Left renal pelvis (tissue), 4 donors: ENCODE results near the gene KIF25. TPM values are rescaled to one million over a fixed set of nuclear protein-coding genes. Genes with fewer than 3 reads are reported as not detected.

Experiments used
- DNase-seq, 4 donors: peaks; one replicate each; pipeline ENCODE4 v3.0.0-alpha.2; 2013; ENCODE audit warnings: low read depth in 4 of 4, low spot score in 3 of 4
- polyA plus RNA-seq, 4 donors: library from polyadenylated mRNA; unstranded; fragments of 120-200 nt; gene quantifications; one replicate each; pipeline ENCODE4 v1.2.1, GENCODE V29; 2013; ENCODE audit not compliant: insufficient read length in 4 of 4

The KIF25 gene
- polyA plus RNA-seq, 4 donors, result 0.14 to 0.87 (median 0.83) TPM

DNA sequence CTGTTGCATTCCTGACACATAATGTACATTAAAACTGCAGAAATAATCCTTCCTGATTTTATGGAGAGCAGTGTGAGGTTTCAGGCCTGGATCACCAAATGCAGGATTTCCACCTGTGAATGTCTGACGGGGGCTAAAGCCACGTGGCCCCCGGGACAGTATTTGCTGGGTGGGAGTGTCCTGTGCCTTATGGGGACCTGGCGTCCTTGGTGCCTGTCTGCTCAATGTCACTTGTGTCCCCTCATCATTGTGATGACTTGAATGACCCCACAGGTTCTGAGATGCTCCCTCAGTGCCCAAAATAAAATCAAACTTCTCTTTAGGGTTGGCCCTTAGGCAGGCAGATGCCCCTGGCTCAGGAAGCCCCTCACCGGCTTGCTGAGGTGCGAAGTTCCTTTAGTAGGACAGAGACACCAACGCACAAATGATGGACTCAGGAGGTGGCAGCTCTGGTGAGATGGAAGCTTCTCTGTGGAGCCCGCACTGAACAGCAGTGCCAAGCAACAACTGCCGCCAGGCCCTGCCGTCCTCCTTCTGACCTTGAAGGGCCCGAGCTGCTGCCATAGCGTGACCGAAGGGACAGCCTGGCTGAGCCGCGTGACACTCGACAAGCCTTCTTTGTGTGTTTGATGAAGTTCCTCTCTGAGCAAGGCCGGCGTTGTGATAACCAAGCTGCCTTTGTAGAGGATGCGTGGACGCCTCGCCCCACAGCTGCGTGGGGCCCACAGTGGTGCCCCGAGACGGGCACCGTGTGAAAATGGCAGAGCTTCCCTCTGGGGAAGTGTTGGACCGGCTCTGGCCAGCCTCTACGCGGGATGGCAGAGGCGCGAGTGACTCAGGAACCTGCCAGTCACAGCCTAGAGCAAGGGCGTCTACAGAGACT is 50.6 kb downstream of the KIF25 start:
- no peak for DNase-seq

DNA sequence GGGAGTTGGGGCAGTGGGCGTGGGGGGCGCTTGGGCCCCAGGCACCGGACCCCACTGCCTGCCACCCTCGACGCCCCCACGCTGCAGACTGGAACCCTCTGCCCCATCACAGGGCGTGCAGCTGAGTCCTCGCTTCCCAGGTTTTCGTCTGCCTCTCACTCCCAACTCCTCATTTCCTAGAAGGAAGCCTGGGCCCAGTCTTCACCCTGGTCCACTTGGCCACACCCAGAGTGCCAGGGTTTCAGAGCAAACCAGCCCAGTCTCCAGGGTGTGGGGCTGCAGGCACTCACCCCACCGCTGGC is 51.2 kb downstream of the KIF25 start:
- DNase-seq, result no peak

DNA sequence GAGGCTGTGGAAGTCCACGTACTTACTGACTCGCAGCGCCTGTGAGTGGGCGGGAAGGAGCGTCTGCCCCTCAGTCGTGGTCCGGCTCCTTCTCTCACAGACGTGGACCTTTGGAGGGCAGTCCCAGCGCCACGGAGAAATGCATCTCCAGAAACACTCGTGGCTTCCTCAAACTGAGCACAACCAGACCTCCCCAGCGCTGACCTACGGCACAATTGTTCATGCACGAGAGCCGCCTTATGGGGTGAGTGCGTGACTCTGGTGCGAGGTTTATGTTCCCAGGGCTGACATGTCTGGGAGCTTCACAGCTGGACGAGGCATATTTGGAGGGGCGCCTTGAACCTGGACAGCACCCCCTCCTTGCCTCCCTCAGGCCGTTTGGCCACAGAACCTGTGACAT is 51.8 kb downstream of the KIF25 start:
- no peak for DNase-seq

DNA sequence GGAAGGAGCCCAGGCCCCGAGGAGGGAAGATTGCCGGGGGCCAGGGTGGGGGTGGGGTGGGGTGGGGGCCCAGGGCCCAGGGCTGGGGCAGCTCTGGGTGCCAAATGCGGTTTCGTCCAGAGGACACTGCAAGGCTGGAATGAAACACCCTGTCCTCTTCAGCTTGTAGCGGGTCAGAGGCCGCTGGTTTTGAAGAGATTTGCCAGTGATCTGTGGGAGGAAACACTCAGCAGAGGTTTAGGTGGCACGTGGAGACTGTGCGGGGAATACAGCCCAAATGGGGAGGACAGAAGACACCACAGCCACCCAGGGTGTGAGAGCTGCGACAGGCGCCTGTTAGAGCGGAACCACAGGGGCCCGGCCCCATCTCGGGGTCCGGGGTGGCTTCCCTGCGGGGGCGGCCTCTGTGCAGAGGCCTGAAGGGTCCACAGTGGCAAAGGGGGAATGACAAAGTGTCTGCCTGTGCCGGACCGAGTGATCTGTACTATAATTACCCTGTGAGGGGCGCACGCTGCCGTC is 52.3 kb downstream of the KIF25 start:
- no peak for DNase-seq

DNA sequence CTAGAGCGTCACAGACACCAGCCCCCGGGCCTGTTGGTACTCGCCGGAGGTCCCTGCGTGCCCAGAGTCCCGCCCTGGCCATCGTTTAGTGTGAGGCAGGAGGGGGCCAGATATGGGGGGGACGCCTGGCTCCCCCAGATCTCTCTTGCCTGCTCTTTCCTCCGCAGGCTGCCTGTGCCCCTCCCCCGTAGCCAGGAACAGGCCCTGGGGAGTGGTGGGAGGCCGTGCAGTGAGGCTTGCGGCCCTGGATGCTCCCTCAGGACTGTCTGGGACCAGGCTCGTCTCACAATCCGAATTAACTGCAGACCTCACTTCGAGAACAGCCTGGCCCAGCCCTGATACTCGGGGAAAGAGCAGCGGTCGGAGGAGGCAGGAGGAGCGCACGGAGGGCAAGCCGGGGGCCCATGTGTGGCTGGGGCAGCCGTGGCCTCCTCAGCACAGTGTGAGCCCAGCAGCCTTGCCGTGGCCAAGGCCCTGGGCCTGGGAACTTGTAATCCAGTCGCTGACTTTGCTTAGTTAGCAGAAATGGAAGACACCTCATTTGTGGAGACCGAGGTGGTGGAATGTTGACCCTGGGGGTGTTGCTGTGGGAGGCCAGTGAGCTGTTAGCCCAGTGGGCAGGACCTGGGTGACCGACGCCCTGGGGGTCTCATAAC is 52.9 kb downstream of the KIF25 start:
- DNase-seq, result no peak

GRCh38 chr6:168050881-168051586 is 53.6 kb downstream of the KIF25 start:
- DNase-seq, result no peak

- no peak for DNase-seq
These were observed 54.2 kb downstream of the KIF25 start for GRCh38 chr6:168051648-168052047.

GRCh38 chr6:168052291-168052891 is 54.9 kb downstream of the KIF25 start:
- DNase-seq, result no peak

DNA sequence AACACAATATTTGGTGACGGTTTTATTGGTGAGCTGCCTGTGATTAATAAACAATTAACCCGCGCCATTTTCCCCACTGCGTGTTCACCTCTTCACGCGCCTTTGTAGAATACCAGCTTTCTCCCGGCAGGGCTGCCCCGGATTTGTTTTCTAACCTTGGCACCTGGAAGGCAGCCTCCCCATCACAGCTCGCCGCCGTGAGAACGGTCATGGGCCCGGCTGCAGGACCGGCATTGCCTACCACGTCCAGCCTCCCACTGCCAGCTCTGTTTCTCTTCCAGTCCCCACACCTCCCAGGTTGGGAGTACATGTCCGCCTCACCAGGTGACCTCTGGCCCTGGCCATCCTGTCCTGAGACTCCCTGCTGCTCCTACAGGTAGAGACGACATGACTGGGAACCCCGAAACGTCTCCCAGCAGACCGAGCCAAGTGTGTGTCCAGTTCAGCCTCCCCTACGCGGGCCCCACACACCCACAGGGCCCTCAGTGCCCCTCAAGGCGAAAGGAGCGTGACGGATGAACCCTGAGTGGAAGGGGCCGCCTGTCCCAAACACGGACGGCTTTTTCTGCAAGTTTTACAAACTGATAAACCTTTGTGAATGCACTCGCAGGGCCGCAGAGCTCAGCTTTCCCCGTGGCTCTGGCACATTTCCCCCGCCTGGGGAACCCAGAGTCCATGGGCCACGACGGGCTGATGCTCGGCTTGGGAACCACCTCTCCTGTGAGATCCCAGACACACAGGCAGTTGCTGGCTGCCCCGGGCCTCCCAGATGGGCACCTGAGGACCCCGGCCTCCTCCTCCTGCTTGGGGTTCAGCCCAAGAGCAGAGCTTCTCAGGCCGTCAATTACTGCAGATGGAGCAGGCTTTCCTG is 55.9 kb downstream of the KIF25 start:
- DNase-seq, result no peak

DNA sequence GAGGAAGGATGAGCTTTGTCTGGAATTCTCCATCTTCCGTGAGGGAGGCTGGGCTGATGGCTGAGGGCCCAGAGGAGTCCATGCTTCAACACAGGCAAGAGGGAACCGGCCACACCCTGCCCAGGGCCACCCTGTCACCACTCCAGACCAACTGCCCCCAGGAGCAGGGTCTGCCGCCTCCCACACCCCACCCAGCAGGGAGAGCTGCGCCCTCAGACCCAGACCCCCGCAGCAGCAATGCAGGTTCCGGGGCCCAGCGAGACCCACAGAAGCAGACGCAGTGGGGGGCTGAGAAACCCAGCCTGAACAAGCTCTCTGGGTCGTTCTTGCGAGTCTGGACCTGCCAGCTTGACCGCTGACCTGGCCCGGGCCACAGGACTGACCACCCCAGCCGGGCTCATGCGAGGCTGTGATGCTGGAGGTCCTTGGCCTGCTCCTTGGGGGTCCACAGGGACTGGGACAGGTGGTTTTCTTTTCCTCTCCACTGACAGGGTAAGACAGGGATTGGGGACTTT is 56.5 kb downstream of the KIF25 start:
- DNase-seq, result no peak

- DNase-seq, result no peak
These were observed 57.5 kb downstream of the KIF25 start for GRCh38 chr6:168054765-168055560.

DNA sequence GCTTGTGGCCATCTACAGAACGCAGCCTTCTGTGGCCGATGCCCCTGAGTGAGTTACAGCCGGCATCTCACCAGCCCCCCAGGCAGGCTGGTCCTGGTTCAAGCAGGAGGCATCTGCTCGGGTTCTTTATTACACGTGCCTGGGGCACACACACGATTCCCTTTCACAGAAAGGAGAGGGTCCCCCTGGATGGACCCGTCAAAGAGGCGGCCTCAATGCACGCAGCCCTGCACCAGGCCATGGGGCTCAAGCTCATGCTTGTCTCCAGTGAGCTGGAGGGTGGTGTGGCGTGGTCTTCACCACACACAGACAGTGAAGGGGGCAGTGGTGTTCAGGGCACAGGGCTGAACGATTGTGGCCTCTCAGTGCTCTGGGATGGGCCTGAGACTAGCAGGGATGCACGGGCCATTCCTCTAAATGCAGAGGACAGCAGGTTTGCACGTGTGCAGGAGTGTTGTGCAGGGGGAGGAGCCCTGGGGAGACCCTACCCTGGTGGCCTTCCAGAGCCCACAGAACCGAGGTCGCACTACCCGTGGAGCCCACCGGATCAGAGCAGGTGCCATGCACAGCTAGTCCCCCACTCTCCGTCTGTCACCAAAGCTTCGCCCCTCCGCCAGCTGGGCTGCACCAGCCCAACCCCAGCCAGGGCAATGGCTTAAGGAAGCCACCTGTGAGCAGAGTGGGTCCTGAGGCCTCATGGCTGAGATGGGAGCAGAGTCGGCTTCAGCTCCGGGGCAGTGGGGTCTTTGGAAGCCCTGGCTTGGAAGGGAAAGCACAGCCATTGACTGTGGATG is 58.4 kb downstream of the KIF25 start:
- no peak for DNase-seq

DNA sequence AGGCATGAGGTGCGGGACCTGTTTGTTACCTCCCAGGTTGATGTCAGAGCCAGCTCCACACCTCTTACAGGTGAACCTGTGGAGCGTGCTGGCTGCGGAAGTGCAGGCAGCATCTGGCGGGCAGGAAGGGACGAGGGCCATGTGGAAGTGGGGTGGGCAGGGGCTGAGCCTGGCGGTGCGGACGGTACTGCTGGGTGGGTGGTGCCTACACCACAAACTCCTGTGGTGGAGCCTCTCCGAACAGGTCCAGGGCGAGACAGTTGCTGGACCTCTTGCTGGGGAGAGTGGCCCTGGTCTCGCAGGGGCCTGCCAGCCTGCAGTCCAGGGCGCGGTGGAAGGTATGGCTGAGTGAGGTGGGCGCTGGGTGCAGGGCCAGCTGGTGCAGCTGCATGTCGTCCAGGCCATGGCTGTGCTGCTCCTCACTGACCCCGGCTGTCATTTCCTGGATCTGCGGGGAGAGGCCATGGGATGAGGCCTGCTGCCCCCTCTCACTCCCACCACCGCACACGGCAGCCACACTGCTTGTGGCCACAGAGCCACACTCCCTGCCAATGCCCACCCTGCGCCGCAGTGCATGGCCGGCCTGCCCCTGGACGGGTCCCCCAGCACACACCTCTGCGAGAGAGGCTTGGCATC is 59.5 kb downstream of the KIF25 start:
- DNase-seq, result no peak

DNA sequence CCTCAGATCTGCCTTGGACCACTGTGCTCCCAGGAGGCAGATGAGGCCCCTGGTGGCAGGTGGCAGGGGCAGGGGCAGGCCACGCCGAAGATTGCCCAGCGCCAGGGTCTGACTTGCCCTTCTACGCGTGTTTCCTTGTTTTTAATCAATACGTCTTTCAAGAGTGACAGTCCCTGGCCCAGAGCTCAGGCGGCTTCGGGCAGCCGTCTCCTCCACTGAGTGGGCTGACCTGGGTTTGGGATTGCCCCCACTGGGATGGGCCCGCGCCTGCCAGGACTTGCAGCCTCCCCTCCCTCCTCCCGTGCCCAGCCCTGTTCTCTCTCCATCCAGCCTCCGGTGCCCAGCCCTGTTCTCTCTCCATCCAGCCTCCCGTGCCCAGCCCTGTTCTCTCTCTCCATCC is 60.4 kb downstream of the KIF25 start:
- no peak for DNase-seq

DNA sequence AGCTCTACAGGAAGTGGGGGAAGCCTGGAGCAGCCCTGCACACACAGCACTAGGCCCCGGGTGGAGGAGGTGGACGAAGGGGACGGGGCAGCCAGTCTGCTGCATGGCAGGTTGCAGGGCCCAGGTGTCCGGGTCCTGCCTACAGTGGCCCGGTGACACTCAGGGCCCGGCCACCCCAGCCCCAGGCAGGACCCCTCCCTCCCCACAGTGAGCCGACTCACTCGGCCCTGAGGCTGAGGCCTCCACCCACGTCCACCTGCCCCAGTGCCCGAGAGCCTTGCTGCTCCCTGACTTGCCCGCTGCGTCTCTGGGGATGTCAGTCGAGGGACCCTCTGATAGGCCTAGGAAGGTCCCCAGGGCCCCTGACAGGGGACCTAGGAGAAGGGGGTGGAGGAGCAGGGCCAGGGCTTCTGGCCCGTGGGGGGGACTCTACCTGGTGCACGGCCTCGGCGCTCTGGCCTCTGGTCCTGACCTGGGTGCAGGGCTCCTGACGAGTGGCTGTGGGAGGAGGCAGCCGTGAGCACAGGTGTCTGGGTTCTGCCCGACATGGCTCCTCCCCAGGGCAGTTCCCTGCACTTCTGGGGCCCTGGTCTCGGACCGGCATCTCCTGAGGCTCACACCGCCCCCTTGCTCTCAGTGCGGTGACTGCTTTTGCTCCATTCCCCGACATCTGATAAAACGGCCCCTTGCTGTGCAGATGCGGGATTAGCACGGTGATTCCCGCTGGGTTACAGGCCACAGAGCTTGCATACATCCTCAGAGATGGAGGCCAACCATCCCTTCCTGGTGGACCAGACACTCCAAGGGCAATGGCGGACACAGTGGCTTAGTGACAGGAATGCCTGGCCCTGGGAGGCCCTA is 61.5 kb downstream of the KIF25 start:
- no peak for DNase-seq

DNA sequence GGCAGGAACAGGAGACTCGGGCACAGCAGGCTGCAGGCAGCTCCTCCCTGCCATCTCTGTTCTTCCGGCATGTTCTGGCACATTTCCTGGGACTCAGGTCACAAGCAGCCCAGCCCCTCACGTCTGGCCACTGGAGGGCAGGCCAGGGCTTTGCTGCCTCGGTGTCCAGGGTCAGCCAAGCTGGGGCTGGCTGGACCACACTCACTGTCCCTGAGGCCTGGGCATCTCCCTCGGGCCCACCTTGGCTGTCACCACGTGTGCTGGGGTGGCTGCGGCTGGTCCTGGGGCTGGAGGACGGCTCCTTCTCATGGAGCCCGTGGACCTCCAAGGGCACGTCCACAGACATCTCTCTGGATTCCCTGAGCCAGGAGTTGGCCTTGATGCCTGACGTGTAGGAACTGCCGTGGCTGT is 63.1 kb downstream of the KIF25 start:
- DNase-seq, result peak in 1 of 4 donors; percentile 45
